ENCODE results near the gene PKP3. TPM values are rescaled to one million over a fixed set of nuclear protein-coding genes. Genes with fewer than 3 reads are reported as not detected.

PKP3 gene
- total and polyA plus RNA-seq, 9 of the 15 experiments (the other 6 are each of a cell fraction or from before 2014, with no cell fraction given), result 0.11 to 110 (median 30.7) TPM

GRCh38 chr11:355581-356458, 38.2 kb upstream of the PKP3 start (continued):
- TF ChIP-seq EP400 (IDR thresholded peaks at IDR 0.05), result peak; percentile 70; the same call in 1 of the 2 replicates
- no peak for TF ChIP-seq ZNF764 (CRISPR knock-in tag; IDR thresholded peaks at IDR 0.05; ENCODE audit: low read depth)
- TF ChIP-seq ELK3 (CRISPR knock-in tag; IDR thresholded peaks at IDR 0.05), result no peak
- no peak for TF ChIP-seq MYBL2 (IDR thresholded peaks at IDR 0.05; ENCODE audit: low read depth)
- TF ChIP-seq MYBL2 (CRISPR knock-in tag; IDR thresholded peaks at IDR 0.05; ENCODE audit: borderline replicate concordance), result no peak
- TF ChIP-seq HMG20A (CRISPR knock-in tag; conservative IDR thresholded peaks at IDR 0.05), result no peak
- 0 out of 2 replicates have a peak, but pooled peaks have one; percentile 6 for TF ChIP-seq NBN (IDR thresholded peaks at IDR 0.05; ENCODE audit: low read depth)
- TF ChIP-seq GABPA (tag; conservative IDR thresholded peaks at IDR 0.05; ENCODE audit: low read depth), result peak; percentile 72
- TF ChIP-seq TCFL5 (CRISPR knock-in tag; conservative IDR thresholded peaks at IDR 0.05), result peak; percentile 59; the same call in 1 of the 2 replicates
- peak; percentile 35; the same call in 1 of the 2 replicates for TF ChIP-seq ZNF511 (CRISPR knock-in tag; IDR thresholded peaks at IDR 0.05)
- no peak for TF ChIP-seq BRF2 (IDR thresholded peaks at IDR 0.05; ENCODE audit: borderline replicate concordance, insufficient read depth, insufficient read length)
- TF ChIP-seq FOXA3 (CRISPR knock-in tag; conservative IDR thresholded peaks at IDR 0.05 in 1 of 2, IDR thresholded peaks at IDR 0.05 in 1 of 2), result no peak
- TF ChIP-seq SMARCA4 (IDR thresholded peaks at IDR 0.05), result no peak
- TF ChIP-seq ZNF695 (CRISPR knock-in tag; IDR thresholded peaks at IDR 0.05), result no peak
- TF ChIP-seq SOX6 (IDR thresholded peaks at IDR 0.05), result no peak
- TF ChIP-seq ZNF280B (CRISPR knock-in tag; IDR thresholded peaks at IDR 0.05), result 0 out of 2 replicates have a peak, but pooled peaks have one; percentile 20
- TF ChIP-seq BDP1 (IDR thresholded peaks at IDR 0.05; ENCODE audit: insufficient read depth, insufficient read length), result no peak
- peak; percentile 31; the same call in 1 of the 2 replicates for TF ChIP-seq ZNF586 (CRISPR knock-in tag; conservative IDR thresholded peaks at IDR 0.05)
- peak in 1 of 2 experiments; percentile 68; a peak in 2 of 4 replicates for TF ChIP-seq TEAD1 (CRISPR knock-in tag; IDR thresholded peaks at IDR 0.05)
- no peak for TF ChIP-seq MTA1 (IDR thresholded peaks at IDR 0.05; ENCODE audit: borderline replicate concordance)
- TF ChIP-seq NFXL1 (CRISPR knock-in tag; IDR thresholded peaks at IDR 0.05), result peak; percentile 79; the same call in 1 of the 2 replicates

Data from K562 (cell line).